H4 (cell line): Measurements from ENCODE around the gene RAP1GAP2. TPM values are rescaled to one million over a fixed set of nuclear protein-coding genes. Genes with fewer than 3 reads are reported as not detected.

Experiments used
- DNase-seq: peaks from one replicate; pipeline ENCODE4 v3.0.0-alpha.2; 2015; ENCODE audit warnings: low spot score
- total RNA-seq: library from RNA; depleted of rRNA; stranded (reverse); fragments of >200 nt; shearing (Covaris generic); gene quantifications from 2 replicates; pipeline ENCODE4 v1.2.3, GENCODE V29; 2014

Gene RAP1GAP2
- total RNA-seq, 1 experiment from 2014 or later: 2.4 TPM

DNA sequence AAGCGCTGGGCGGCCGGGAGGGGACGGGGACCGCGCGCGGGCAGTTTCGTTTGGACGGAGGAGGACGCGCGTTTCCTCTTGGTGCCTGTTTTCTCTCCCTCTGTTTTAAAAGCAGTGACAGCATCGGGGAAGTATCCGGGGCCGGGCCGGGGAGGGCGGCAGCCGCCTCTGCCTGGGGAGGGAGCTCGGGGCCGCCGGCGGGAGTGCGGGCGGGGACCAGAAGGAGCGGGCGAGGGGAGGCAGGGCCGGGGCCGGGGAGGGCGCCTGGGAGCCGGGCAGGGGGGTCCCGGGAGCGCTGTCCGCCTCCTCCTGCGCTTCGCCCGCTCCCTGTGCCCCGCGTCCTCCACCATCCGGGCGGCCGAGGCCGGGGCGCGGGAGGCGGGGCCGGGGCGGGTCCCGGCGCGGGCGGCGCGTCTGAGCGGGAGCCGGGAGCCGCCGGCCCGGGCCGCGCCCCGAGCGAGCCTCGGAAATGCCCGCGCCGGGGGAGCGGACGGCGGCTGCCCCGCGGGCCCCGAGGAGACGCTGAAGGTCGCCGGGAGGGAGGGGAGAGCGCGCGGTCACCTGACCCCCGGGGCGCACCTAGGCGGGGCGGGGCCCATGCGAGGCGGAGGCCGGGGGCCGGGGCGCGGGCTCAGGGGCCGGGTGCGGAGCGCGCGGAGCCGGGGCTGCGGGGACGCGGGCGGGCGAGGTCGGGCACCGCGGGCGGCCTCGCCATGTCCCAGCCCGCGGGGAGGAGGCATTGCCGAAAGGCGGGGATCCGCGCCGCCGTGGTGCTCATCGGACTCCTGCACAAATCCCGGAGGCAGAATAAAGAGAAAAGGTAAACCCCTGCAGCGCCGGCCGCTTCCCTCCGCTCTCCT, 57.3 kb downstream of the RAP1GAP2 start:
- no peak for DNase-seq

DNA sequence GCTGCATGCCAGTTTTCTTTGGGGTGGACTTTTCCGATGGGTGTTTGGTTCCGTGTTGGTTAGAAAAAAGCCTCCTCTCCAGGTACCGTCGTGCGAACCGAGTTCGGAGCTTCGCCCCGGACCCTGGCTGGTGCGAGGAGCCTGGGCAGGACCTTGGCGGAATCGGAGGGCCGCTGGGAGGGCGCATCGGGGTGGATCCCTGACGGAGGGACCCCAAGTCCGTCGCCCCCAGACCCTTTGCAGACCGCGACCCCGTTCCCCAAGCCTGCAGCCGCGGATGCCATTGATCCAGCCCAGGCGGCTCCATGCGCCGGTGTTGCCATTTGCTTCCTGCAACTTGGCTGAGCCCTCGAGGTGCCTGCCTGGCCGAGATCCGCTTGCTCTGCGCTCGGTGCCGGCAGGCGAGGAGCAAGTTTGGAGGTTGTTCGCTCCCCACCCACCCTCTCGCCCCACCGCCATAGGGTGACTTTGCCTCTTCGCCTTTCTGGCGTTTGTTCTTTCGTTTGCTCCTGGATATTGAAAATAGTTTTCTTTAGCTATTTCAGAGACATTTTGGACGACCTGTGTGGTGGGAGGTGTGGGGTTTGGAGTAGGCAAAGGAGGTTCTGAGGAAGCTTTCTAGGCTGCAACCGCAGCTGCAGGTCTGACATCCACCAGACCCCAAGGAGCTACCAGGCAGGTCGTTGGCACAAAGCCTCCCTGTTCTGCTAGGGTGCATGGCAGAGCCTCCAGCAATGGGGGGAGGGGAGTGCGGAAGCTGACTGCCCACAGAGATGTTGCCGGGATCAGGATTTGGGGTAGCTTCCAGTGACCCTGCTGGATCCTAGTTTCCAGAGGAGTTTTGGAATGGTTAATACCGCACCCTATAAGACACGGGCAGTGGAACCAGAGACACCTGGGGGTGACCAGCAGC, 58.2 kb downstream of the RAP1GAP2 start:
- no peak for DNase-seq

DNA sequence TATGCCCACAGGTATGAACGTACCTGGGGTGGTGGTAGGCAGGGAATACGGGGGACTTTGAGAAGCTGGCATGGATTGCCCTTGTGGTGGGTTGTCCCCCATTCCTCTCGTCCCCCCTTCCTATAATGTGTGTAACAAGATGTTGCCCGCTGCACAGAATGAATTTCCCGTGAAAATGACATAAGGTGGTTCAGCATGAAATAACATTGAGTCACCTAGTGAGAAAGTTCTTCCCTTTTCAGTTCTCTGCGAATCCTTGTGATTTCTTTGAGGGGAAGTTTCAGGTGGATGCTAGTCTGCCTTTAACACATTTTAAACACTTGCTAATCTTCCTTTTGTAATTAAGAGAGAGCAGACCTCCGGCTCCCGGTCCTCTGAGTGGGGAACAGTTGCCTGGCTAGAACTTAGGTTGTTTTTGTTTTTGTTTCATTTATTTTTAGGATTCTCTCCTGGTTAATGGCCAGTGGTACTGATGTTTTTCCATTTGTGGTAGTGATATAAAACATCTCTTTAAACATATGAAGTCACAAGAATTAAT, 58.9 kb downstream of the RAP1GAP2 start:
- DNase-seq: no peak

DNA sequence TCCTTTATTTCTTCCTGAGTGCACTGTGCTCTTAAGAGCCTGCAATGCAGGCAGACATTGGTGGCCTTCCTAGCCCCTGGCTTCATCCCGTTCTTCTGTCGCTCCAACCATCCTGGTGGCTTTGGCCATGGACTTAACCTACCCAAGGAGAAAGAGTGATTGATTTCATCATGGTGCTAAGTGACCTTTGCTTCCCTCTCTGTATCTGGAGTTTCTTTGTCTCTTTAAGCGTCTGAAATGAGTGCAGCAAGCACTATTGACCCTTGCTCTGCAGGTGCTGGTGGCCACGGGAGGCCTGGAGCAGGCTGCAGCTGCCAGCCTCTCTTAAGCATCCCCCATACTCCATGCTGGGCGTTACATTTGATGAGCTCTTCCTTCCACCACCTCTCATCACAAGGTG, 60.5 kb downstream of the RAP1GAP2 start:
- no peak for DNase-seq

DNA sequence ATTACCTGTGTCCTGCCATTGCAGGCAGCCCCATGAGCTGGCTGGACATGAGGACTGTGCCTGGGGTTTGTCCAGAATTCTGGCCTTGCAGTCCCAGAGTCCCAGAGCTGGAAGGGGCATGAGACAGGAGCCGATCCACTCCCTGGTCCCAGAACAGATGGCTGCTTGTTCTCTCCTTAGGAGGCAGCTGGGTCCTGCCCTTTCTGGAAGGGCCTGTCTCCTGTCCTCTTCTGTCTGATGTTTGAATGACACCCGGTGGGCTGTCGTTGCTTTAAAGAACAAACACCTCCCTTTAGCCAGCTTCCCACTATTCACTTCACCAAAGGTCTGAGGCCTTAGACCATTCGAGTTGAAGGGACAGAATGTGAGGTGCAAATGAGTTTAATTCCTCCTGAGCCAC, 63.8 kb downstream of the RAP1GAP2 start:
- no peak for DNase-seq

DNA sequence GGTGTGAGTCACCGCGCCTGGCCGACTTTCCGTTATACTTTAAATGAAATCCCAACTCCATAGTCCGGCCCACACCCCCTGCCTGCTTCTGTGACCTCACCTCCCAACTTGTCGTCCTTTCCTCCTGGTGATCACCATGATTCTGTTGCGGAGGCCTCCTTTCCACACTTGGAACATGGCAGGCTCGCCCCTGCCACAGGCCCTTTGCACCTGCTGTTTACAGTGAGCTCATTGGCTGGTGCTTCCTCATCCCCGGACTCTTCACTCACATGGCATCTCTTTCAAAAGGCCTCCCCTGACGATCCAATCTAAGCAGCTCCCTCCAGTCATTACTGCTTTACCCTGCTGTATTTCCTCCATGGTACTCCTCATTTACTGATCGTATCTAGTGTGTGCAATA, 64.6 kb downstream of the RAP1GAP2 start:
- DNase-seq: no peak

DNA sequence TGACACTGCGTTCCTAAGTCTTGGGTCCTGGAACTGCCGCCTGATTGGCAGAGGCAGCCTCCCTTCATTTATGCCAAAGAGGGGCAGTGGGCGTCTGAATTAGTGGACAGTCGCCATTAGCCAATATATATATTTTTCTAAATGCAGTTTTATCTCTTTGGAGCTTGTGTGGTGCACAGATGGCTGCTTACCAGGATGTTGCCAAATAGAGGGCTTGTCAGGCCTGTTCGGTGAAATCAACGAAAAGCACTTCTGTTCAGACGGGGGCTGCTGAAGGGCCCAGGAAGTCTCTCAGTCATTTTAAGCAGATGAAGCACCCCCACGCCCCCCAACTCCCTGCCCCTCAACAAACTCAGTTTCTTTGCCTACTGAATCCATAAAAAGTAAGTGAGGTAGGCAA, 66.0 kb downstream of the RAP1GAP2 start:
- no peak for DNase-seq

DNA sequence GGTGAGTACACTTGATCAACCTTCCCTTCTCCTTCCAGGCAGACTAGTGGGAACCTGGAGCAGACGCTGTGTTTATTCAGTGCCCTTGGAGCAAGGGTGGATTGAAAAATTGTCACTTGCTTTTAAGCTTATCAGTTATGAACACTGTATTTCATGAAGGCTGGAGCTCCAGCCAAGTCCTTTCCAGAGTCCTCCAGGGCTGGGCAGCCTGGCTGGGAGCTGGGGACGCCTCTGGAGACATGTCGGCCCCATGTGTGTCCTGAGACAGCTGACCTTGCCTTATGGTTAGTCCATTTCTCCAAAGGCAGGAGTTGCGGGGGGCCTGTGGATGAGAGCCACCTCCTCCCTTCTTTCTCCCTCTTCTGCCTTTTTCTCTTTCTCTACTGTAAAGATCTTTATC, 67.0 kb downstream of the RAP1GAP2 start:
- no peak for DNase-seq

DNA sequence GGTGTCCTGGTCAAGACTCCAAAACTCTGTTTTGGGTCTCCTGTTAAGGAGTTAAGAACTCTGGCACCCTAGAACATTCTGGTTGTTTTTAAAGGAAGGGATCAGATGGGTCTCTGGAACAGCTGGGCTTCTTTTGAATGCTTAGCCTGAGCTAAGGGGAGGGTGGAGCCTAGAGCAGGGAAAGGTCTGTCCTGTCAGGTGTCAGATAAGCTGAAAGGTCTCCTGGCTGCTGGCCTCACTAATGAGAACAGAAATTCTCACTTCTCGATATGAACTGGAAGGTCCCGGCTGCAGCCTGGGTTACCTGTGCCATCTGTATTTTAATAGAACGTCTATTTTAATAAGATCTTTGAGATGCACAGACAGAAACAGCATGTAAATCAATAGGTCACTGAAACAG, 69.0 kb downstream of the RAP1GAP2 start:
- DNase-seq: no peak

DNA sequence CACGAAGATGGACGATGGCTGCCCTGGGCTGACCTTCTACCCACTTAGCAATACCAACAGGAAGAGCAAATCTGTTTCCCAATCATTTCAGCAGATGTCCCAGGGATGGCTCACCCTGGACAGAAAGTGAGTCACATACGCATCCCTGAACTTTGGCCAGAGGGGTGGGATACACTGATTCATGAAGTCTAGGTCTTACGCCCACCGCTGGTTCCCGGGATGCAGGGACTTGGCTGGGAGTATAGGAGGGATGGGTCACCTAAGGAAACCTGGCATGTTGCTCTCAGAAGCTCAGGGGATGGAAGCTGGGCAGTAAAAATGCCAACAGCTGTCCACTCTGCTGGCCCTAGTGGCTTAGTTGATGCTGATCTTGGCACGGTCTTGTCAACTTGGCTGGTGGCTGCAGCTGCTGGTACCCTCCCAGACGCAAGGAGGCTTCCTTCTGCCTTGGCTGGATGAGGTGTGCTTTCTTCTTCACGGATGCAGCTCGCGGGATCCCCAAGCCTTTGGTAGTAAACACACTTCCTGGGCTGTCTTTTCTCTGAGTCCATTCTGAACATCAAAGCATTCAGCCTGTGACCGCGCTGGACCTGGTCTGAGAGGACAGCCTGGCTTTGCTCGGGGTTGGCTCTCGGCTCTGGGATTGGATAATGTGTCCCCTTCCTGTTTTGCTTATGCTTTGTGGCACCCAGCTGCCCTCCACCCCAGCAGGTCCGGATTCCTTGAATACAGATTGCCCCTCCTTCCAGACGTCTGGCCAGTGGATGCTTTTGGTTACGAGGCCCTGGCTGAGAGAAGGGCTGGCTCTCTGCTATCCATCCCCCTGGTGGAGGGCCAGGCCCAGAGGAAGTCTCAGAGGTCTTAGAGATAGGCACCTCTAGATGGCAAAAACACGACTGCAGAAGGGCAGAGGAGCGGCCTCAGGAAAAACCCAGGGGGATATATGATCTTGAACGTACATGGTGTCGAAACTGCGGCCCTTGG, 71.5 kb downstream of the RAP1GAP2 start:
- DNase-seq: no peak

DNA sequence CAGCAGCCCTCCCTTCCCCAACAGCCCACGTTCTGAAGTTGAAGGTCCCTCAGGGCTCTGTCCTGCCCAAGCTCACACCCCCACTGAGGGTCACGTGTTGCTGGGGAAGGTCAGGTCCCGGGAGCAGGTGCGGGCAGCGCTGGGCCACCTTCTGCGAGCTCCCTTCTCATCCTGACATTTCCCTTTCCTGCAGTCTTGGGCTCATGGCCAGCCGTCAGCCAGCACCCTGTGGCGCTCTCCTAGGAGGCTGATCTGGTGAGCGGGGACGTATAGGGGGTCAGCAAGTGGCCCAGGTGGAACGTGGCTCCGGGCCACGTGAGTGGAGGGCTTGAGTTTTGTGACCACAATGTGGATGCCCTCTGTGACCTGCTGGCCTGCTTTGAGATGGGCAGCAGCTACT, 73.4 kb downstream of the RAP1GAP2 start:
- no peak for DNase-seq

DNA sequence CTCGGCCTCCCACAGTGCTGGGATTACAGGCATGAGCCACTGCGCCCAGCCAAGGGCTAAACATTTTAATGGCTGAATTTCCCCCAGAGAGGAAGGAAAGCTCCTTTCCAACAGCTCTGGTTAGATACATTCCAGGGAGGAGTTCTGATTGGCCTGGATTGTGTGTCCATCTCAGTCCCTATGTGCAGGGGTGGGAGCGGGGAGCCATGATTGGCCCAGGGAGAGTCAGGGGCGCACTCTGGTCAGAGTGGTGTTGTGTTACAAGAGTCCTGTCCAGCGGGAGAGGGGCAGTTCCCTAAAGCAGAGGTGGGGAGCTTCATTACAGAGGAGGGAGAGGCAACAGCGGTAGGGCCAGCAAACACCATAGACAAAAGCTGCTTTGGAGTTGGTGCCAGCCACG, 75.0 kb downstream of the RAP1GAP2 start:
- no peak for DNase-seq

DNA sequence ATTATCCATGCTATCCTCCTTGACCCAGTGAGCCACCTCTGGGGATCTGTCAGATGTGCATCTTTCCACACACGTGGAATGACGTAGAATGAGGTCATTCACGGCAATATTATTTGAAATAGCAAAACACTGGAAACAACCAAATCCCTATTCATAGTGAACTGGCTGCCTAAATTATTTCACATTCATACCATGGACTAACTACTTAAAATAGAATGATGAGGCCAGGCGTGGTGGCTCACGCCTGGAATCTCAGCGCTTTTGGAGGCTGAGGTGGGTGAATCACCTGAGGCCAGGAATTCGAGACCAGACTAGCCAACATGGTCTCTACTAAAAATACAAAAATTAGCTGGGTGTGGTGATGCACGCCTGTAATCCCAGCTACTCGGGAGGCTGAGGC, 75.5 kb downstream of the RAP1GAP2 start:
- no peak for DNase-seq

DNA sequence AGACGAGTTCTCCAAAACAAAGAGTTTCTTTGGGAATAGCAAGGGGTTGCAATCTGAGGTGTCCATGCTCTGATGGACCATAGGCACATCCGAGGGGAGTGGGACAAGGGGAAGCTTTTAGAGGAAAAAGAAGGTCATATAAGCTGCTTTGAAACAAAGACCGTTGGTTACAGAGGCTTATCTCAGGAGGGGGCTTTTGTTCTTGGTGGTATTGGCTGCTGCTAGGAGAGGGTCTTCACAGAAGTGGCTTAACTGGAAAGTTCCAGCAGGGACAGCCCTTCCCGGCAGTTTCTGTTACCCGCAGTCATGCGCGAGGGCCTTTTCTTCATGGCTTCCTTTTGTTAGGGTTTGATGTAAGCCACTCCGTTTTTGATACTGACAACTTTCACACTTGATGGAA, 76.0 kb downstream of the RAP1GAP2 start:
- DNase-seq: no peak

DNA sequence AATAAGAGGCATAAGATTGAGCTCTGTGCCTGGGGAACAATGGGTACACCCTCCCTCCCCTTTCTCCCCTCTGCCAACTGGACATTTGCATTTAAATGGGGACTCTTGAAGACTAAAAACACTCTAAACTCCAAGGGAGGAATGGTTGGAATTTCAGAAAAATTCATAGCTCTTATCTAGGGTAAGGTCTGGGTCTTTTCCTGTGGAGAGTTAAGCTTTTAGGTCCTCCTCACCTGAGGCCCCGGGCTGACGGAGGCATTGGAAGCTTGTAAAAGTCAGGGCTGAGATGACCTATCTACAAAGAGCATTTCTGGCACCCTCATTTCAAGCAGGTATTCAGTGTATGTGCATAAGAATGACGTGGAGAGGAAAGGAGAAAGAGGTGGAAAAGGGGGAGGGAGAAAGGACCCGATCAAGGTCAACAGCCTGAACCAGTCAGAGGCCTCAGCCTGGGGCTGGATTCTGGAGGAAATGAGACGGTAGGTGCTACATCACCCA, 78.0 kb downstream of the RAP1GAP2 start:
- DNase-seq: no peak

DNA sequence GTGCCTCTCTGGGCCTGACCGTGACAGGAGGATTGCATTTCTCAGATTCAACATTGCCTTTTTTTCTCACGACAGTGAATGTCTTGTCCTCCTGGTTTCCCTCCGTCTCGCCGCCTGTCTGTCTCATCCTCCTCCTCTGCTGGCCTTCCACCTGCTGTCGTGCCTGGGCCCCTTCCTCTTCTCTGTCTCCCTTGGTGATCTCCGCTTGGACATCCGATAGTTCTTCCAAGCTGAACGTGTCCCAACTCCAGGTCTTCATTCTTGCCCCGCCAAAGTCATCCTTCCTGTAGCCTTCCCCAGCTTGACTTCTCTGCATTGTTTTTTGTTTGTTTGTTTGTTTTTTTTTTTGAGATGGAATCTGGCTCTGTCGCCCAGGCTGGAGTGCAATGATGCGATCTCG, 79.4 kb downstream of the RAP1GAP2 start:
- no peak for DNase-seq

DNA sequence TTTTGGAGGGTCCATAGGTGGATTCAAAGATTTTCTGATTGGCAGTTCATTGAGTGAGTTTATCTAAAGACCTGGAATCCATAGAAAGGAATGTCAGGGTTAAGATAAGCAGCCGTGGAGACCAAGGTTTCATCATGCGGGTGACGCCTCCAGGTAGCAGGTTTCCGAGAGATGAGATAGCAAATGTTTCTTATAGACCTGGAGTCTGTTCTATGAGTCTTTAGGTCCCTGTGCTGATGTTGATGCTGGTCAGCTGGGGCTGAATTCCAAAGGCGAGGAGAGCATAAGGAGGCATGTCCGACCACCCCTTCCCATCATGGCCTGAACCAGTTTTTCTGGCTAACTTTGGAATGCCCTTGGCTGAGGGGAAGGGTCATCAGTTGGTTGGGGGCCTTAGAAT, 80.2 kb downstream of the RAP1GAP2 start:
- no peak for DNase-seq

DNA sequence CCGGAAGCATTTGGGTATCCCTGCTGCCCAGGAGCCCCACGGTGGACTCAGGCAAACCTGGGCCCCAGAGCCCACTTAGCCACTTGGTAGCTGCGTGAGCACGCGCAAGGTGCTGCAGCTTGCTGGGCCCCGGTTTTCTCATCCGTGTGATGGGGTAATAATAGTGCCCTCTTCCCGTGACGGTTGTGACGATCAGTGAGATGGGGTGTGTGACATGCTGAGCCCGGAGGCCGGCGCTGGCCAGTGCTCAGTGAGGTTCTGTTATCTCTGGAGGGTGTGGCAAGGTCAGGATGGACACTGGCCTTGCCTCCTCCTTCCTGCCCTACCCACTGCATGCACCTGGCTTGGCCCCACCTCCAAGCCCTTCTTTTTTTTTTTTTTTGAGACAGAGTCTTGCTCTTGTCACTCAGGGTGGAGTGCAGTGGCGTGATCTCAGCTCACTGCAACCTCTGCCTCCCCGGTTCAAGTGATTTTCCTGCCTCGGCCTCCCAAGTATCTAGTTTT, 82.6 kb downstream of the RAP1GAP2 start:
- no peak for DNase-seq

DNA sequence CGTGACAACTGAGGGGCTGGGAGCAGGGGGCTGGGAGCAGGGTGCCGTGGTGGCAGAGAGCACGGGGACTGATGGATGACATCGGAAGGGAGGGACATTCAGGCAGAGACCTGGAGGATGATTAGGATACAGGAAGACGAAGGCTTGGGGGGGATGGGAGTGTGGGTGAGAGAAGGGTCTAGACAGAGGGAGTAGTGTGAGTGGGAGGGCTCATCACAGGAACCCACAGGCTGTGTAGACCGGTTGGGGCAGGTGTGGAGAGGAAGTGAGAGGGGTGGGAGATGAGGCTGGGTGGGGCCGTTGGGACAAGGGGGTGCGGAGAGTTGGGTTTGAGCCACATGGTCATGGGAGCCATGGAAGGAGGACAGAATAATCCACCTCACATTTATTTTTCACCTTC, 83.8 kb downstream of the RAP1GAP2 start:
- no peak for DNase-seq

DNA sequence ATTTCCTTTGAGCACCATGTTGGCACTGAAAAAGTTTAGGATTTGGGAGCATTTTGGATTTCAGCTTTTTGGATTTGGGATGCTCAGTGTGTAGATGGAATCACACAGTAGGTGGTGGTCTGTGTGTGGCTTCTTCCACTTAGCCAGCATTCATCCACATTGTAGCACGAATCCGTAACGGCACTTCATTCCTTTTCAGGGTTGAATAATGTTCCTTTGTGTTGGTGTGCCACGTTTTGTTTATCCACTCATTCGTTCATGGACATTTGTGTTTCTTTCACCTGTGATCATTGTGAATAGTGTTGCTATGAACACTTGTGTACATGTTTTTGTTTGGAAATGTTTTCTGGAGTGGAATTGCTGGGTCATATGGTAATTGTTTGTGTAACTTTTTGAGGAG, 85.1 kb downstream of the RAP1GAP2 start:
- DNase-seq: no peak
